Liver (tissue), 3 donors: ENCODE results near the gene UBC.

Experiments
- ATF3 ChIP-seq: IDR thresholded peaks from 2 replicates; pipeline ENCODE4 v1.6.1; 2016; ENCODE audit warnings: antibody characterized with exemption
- CTCF ChIP-seq: fragments of 150-350 bp; IDR thresholded peaks from 2 replicates; pipeline ENCODE4 v1.5.1; 2017; ENCODE audit warnings: improper control_type of control experiment, low read depth, low read length; ENCODE audit not compliant: missing input control
- FOXA2 ChIP-seq: IDR thresholded peaks from 2 replicates; pipeline ENCODE4 v1.6.1; 2016; ENCODE audit warnings: antibody characterized with exemption
- HNF4G ChIP-seq: IDR thresholded peaks from 2 replicates; pipeline ENCODE4 v1.6.1; 2016; ENCODE audit warnings: antibody characterized with exemption
- JUND ChIP-seq, 2 donors: IDR thresholded peaks; 2 replicates each; pipeline ENCODE4 v1.6.1; 2016; ENCODE audit warnings: antibody characterized with exemption in 2 of 2
- MAX ChIP-seq: IDR thresholded peaks from 2 replicates; pipeline ENCODE4 v1.6.1; 2016; ENCODE audit warnings: antibody characterized with exemption
- RAD21 ChIP-seq, 2 donors: IDR thresholded peaks; 2 replicates each; pipeline ENCODE4 v1.6.1; 2016; ENCODE audit warnings: antibody characterized with exemption in 2 of 2, mild to moderate bottlenecking in 2 of 2
- REST ChIP-seq: IDR thresholded peaks from 2 replicates; pipeline ENCODE4 v1.6.1; 2016; ENCODE audit warnings: antibody characterized with exemption, mild to moderate bottlenecking
- RXRA ChIP-seq, 2 donors: IDR thresholded peaks; 2 replicates each; pipeline ENCODE4 v1.6.1; 2017 to 2018; ENCODE audit warnings: antibody characterized with exemption in 2 of 2, mild to moderate bottlenecking in 1 of 2
- TAF1 ChIP-seq: conservative IDR thresholded peaks from 2 replicates; pipeline ENCODE4 v1.6.1; 2016; ENCODE audit warnings: antibody characterized with exemption, mild to moderate bottlenecking
- YY1 ChIP-seq: IDR thresholded peaks from 2 replicates; pipeline ENCODE4 v1.6.1; 2016; ENCODE audit warnings: antibody characterized with exemption, mild to moderate bottlenecking
- ZBTB33 ChIP-seq: IDR thresholded peaks from 2 replicates; pipeline ENCODE4 v1.6.1; 2016; ENCODE audit warnings: antibody characterized with exemption
- donor health status: healthy.
- donor health status: healthy.

- TF ChIP-seq CTCF (no peak), ATF3 (no peak), MAX (no peak), JUND (IDR thresholded peaks at IDR 0.05) (no peak), TAF1 (no peak), RXRA (IDR thresholded peaks at IDR 0.05) (no peak), REST (no peak), HNF4G (no peak), RAD21 (IDR thresholded peaks at IDR 0.05) (no peak), ZBTB33 (no peak), YY1 (no peak), FOXA2 (no peak)
Observed at GRCh38 chr12:124901003-124901402, 13.4 kb downstream of the UBC start.
